ENCODE results near the gene GJA9.

GJA9 gene

GRCh38 chr1:38829368-38829767 is 52.0 kb downstream of the GJA9 start:
- DNase-seq, result no peak

DNA sequence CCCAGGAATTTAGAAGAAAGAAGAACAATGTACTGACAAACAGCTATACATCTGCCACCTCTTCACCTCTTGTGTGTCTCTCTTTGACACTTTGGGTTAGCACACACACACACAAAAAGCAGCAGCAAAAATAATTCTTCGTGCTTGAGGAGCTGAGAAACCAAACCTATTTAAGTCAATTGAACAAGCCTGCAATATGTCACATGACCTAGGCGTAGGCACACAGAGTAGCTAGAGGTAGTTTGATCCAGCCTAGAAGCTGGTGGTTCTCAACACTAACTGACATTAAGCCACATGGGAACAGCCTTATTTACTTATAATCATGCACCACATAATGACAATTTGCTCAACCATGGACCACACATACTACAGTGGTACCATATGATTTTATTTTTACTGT is 54.1 kb downstream of the GJA9 start:
- DNase-seq, result no peak

- DNase-seq, result no peak
Measured at GRCh38 chr1:38826886-38827285, 54.5 kb downstream of the GJA9 start.

GRCh38 chr1:38826262-38826661 is 55.1 kb downstream of the GJA9 start:
- DNase-seq, result no peak

All from T-helper 2 cell (primary cell).